HG03139 (cell line): Measurements from ENCODE around the gene VGLL3.
"Not testable (repeated sequence)": the region's sequence is repeated elsewhere in the genome, so short reads cannot be mapped to it uniquely, and the experiment has no call there.

Source experiments
- ATAC-seq: cut with Tn5 transposase; IDR thresholded peaks from one replicate; pipeline ENCODE4 v1.9.1; 2021; ENCODE audit not compliant: unreplicated experiment

The VGLL3 gene

DNA sequence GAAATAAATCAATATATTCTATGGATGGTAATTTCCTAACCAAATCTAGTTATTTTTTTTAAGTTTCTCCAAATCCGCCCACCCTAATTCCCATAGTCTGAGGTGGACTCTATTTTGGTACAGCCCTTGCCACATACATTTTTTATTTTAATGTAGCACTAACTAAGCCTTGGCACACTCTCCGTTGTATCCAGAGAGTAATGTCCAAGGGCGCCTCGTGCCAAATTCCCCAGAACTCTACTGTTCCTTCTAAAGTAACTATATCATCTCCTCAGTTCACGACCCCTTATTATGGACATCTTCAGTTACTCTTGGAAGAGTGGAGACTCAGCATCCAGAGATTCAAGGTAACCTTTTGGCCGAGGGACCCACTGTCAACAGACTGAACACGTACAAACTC is 1.3 kb downstream of the VGLL3 start:
- ATAC-seq: no peak

DNA sequence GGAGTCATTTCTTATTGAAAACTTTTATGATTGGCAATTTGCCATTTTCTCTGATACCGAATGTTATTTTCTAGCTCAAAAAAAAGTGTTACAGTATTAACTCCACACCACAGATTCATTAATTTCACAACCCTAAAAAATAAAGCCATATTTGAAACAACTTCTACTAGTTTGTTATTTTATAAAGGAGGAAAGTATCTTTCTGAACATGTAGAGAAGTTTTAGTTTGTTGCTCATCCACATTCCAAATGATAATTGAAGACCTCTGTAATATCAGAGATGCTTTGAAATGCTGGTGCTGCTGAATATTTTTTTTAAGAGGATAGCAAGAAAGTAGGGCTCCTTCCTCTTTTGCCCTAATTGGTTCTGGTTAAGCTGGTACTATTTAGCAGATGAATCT is 1.9 kb downstream of the VGLL3 start:
- ATAC-seq: no peak

DNA sequence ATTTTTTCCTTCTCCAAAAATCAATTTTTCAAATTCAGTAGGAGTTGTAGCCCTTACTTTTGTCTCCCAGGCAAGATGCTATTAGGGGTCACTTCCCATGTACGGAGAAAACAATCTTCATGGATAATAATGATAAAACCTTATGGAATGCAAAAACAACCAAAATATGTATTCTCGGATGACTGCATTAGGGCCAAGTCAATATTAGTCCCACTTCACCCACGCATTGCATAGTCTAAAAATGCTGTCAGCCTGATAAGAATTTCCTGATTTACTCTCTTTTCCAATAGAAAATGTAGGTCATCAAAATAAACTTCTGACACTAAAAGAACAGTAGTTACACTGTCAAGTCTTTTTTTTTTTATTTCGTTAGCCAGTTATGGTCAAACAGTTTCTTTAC is 2.7 kb downstream of the VGLL3 start:
- no peak for ATAC-seq

DNA sequence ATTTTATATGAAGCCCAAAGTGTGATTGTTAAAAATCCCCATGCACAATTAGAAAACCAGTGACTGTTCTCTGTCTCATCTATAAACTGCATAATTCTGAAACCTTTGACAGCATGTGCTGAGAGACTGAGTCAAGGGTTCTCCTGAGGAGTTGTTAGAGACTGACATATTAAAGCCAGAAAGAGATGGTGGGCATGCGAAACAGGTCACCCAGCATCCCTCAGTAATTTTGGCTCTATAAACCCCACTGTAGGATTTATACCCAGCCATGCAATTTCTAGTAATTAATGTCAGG is 3.6 kb downstream of the VGLL3 start:
- ATAC-seq: no peak

DNA sequence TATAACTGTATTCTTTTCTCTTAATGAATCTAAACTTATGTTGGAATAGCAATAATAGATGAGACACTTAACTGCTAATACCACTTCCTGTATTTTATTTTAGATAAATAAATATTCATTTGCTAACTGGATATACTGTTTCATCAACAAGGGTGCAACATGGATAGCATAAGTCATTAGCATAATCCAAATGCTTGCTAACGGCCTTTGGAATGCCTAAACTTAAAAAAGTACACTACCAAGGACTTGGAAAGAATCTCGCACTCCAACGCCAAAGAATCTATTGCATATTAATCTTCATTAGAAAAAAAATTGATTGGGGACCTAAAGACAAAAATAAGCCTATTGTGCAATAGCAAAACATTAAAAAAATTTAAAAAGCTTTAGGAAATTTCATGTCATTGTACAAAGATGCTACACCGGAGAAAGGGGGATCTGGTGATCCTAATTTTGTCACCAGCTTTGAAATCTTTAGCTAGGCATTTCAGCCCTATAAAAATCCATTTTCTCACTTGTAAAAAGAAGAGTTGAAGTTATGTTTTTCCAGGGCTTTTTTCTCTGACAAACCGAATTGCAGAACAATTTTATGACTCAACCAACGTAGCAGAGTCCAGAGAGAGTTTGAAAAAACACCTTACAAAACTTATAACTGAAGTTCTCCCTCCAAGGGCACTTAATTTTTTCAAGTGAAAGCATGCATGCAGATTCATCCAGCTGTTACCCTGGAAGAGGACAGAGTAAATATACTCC is 4.1 kb downstream of the VGLL3 start:
- ATAC-seq: no peak

DNA sequence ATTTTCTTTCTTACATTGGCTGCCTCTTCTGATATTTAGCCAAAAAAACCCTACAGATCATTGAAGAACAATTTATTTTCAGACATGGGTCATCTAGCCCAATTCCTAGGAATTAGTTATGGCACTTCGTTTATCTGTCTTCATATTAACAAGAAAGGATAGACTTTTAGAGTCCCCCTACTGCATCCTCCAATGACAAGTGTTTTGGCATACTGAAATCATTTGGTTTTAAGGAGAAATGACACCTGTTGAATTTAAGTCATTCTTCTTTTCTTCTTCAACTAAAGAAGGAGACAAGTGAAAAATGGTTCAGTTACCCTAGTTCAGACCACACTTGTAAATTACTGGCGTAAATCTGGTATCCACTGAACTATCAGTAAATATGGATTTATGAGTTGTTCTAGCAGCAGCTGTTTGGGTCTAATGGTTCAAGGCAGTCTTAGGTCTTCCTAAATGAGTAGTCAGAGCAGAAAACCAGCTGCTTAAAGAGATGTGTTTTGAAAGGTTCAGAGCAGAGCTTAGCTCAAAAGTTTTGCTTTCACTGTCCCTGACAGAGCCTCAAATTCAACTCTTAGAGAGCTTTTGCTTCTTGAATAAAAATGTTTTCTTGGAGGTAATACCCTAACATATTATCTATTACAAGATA is 5.6 kb downstream of the VGLL3 start:
- ATAC-seq: no peak

DNA sequence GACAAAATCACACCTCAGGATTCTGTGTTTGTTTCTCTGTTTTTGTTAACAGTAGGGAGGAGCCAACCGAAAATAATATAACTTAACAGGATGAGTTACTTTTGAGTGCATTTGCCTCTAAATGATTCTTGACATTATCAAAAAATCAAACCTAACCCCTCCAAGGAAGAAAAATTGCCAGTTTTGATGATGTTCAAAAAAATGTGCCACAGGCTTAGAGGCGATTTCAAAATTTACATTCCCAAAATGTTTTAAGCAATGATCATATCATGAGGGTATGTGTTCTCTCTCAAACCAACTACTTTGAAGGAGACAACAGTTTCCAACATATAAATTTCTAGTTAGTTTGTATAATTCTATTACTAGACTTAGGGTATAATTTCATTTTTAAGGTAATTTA is 6.7 kb downstream of the VGLL3 start:
- ATAC-seq: no peak

DNA sequence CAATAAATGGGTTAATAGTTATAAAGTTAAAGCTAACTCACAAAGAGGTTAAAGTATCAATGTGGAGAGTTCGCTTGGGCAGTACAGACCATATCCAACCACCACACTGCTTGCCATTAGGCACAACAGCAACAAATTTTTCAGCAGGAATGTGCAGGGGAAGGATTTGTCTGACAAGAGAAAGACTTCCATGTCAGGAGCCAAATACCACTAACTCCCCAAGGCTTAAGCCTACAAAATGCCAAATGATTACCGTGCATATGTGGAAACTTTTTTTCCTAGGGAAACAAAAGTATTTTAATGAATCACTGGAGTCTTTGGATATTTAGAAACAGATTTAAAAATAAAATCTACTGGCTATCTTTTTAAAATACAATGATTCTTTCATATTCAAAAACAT is 8.1 kb downstream of the VGLL3 start:
- ATAC-seq: no peak

DNA sequence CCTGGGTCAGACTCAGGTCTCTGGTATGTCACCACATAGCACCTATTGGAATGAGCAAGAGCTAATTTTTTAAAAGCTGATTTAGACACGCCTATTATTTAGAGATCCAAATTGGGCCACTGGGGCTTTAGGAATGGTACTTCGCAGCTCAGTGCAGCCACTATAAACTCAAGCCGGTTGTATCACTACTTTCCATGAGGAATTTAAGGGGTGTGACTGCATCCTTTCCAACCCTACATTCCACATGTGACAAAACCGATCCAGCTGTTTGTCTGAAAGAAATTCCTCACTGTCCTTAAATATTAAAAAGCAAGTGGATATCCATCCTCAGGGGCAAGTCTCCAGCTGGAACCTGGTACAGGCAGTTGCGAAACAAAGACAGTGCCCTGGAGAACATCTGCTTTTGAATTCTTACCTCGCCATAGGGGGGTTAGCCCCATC is 12.8 kb downstream of the VGLL3 start:
- ATAC-seq: no peak

DNA sequence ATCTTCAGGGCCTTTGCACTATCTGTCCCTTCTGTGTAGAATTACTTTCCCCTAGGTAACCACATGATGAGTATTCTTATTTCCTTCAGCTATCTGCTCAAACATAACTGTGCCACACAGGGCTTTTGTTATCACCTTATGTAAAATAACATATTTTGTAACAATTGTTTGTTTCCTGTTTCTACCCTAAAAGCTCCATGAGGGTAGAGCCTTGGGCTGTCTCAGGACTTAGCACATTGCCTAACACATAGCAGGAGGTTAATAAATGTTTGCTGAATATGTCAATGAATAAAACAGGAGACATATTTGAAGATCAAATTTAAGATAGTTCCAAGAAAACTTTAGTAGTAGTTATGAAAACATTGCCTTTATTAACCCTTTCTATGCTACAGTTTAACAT is 14.7 kb downstream of the VGLL3 start:
- no peak for ATAC-seq

DNA sequence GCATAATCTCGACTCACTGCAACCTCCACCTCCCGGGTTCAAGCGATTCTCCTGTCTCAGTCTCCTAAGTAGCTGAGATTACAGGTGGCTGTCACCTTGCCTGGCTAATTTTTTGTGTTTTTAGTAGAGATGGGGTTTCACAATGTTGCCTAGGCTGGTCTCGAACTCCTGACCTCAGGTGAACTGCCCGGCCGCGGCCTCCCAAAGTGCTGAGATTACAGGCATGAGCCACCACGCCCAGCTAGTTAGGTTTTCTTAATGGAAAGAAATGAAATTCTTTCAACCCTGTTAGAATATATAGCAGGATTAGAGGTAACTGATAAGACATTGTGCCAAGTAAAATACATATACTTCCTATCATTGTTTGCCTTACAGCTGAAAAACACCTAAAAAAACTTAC is 16.8 kb downstream of the VGLL3 start:
- ATAC-seq: not testable (repeated sequence)

DNA sequence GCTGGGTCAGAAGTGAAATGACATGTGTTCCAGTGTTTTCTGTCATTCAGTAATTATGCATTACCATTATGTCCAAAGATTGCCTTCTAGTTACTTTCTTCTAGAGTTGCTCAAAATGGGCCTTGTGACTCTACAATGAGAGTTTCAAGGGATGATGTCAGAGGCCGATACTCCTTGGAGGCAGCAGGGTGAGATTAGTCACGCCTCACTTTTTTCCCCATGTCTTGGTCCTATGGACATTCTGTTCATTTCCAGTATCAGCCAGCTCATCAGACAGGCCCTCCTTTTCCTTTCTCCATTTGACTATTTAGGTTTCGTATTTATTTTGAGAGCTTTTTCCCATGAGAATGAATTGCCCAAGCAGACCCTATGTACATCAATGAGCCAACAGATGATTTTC is 17.5 kb downstream of the VGLL3 start:
- ATAC-seq: no peak

DNA sequence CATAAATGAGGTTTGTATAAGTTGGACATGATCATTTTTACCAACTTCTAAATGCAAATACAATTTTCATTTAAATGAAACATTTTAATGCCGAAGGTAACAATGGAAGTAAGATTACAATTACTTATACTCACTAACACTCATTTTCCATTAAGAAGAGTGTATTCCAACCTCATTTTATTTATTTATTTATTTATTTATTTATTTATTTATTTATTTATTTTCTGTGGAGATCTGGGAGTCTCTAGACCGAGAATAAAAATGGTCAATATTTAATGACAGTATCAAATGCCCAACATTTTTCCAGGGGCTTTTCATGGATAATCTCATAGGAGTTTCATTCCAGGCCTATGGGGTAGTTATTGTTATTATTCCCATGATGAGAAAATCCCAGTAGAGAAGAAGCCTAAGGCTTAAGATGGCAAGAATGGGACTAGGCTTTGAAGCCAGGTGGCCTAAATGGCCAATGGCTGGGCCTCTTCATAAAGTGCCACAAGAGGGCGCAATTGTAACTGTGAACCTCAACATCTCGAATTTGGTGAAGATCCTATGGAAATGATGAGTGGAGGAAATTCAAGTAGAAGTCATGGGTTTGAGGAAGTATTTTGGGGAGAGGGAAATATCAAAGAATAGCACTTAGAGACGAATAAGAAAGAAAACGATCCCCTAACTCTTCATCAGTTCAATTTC is 21.3 kb downstream of the VGLL3 start:
- peak; percentile 64 for ATAC-seq

DNA sequence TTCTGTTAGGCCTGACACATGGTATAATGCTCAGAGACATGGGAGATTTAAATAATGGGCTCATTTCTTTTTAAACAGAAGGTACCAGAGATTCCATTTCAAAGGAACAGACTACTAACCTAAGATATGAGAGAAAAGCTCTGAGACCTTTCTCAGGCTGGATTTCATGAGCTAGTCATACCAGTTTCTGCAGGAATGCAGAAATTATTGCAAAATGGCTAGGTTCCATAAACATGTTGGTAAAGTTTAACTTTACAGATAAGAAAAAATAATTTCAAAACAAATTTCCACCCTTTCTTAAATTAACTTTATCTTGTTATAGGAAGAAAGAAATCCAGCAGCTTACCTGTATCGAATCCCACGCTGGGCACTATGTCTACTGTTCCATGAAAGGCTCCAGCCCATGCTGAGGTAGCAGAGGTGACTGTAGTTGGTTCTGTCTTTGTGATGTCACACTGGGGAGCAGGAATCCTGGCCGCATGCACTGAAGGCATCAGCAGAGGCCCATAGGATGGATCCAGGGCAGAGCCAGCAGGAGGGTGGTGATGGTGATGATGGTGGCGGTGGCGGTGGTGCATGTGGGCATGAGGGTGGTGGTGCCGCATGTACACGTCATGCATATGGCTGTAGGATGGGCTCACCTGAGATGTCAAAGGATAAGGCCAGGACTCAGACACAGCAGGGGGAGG is 22.6 kb downstream of the VGLL3 start:
- no peak for ATAC-seq

DNA sequence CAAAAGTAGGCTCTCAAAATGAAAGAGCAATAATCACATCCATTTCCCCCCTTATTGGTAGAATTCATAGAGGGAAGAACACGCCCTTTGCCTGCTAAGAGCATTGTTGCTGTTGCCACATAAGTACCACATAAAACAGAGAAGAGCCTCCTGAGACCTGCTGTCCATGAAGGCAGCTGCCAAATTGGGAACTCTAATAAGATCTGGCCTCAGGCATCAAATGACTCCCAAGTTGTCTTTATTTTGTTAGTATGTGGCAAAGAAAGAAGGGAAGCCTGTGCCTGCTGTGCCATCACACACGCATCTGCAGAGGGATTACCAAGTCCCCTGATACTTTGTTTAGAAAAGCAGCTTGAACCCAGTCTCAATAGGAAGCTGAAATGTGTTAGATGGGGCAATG is 23.9 kb downstream of the VGLL3 start:
- ATAC-seq: no peak

DNA sequence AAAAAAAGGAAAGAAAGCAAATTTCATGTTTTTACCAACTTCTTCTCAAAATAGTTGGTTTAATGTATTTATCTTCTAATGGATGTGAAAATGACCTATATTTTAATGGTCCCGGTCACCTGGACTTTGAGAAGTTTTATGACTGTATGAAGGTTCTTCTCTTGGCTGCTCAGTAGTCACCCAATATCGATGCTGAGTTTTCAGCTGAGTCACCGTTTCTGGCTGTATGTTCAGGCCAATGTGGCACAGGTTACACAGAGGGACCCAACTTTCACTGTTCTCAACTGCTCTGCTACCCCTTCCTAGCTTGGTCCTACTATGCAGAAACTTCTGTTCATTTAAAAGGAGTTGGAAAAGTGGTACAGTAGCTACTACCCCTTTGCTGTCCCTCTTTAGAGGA is 25.8 kb downstream of the VGLL3 start:
- ATAC-seq: no peak

DNA sequence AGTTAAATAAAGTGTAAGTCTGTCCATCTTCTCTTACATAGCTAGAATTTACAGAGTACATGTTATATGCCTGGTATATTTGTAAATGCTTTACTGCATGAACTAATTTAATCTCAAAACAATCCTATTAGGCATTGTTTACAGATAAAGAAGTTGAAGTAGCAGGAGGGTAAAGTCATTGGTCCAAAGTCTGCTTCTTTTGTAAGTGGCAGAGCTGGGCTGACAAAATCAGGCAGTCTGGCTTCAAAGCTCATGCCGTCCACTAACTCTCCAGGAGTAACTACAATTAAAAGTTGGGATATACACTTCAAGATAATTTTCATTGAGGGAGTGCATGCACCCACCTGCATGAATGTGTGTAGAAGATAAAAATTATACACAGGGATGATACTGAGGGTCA is 27.3 kb downstream of the VGLL3 start:
- ATAC-seq: no peak

DNA sequence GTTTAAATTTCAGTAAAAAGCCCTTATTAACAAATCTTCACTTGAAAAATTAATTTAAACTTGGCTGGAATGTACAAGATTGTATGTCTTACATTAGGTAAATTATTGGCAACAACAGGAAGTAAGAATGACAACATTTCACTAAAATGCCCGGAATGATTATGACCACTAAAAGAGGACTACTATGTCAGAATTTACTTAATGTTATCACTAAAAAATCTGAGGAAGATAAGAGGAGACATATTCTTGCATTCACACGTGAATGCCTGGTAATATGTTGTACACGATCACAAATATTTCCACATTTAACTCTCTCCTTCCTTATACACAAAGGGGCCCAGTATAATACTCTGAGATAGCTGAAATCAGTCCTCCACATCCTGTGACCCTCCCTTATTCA is 29.7 kb downstream of the VGLL3 start:
- ATAC-seq: no peak

DNA sequence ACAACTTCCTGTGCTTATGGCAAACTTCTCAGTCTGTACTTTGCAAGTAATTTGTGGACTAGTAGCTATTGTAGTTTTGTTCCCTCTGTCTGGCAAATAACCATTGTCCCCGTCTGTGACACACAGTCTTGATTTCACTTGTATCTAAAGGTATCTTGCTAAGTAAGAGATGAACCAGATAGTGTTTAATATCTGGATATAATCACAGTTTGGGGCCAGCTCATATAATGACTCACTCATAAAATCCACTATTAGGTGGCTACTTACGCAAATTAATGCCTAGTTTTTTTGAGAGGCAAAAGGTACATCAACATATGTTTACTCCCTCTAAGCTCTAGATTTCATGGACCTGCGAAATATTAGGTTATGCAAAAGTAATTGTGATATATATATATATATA is 30.4 kb downstream of the VGLL3 start:
- no peak for ATAC-seq

DNA sequence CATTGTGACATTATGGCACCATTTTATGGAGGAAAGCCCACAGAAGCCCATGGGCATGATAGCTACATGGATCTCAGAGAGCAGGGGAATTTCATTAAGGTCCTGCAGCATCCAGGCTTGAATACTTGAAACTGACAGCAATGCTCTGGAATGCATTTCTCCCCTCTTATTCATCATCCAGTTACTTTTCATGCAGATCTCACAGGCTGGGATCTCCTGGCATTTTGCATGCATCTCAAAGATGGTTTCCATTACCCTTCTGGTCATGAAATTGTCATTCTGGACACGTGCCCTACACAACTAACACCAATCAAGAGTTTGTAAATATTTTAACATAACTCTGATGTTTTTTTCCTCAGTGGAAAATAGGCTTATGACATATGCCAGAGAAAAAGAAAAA is 32.4 kb downstream of the VGLL3 start:
- no peak for ATAC-seq

DNA sequence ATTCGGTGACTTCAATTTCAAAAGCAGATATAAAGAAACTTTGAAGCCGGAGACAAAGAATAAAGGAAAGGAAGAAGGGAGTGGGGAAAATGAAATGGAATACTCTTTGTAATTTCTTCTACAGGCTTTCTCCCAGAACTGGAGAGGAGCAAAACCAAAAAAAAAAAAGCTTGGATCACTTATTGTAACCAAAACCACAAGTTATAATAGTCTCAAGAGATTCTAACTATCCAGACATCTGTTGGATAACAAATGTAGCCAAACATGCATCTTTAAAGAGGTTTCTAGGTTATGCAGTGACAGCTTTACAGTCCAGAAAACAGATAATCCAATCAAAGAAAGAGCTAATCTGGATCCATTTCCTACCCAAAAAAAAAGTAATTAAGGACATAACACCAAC is 36.2 kb downstream of the VGLL3 start:
- ATAC-seq: no peak

DNA sequence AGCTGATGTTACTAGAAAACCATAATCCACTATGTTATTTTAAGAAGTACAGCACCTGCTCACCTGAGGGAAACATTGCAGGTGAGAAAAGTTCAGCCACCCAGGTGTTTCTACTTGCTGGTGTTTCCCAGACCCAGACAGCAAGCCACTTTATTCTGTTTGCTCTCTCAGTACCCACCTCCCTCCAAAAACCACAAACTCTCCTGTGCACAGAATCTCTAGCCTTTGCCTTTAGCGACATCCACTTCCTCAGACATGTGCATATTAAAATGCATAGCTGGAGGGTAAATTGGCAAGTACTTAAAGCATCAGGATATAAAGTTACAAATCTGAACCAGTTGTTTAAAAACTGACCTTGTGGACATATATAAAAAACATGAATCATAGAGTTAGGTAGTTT is 36.7 kb downstream of the VGLL3 start:
- no peak for ATAC-seq
